ENCODE results near the gene UXT.

Gene UXT

GRCh38 chrX:47649781-47650163 lies 9.2 kb downstream of the UXT start:
- DNase-seq (ENCODE audit: low read depth in 2 of 2, low spot score in 1 of 2), result no peak

GRCh38 chrX:47649271-47649670 lies 9.7 kb downstream of the UXT start:
- DNase-seq (ENCODE audit: low read depth in 2 of 2, low spot score in 1 of 2), result no peak

DNA sequence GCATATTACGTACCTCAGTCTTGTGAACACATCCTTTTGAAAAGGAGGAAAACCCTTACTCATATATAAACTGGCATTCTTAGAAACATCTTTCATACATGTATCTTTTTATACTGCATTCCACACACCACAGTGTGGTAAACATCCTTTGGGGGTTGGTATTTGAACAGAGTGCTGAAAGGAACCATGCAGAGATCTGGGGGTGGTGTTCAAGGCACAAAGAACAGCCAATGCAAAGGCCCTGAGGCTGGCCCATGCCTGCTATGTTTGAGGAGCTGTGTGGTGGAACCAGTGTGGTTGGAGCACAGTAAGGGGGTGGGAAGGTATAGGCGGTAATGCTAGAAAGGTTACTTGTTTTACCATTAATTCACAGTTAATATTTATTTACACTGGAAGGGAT lies 10.6 kb downstream of the UXT start:
- DNase-seq (ENCODE audit: low read depth in 2 of 2, low spot score in 1 of 2), result no peak

DNA sequence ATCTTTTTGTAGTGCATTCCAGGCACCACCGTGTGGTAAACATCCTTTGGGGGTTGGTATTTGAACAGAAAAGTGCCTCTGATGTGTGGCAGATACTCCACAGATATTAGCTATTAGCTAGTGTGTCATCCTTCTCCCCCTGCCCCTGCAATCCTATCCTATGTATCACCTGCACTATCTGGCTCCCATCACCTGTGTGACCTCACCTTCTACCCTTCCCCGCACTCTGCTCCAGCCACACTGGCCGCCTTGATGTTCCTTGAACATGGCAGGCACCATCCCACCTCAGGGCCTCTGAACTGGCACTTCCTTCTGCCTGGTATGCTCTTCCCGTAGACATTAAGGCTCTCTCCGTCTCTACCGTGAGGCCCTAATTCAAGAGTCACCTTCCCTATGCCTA lies 12.3 kb downstream of the UXT start:
- no peak for DNase-seq (ENCODE audit: low read depth in 2 of 2, low spot score in 1 of 2)

GRCh38 chrX:47645530-47645929 lies 13.4 kb downstream of the UXT start:
- DNase-seq (ENCODE audit: low read depth in 2 of 2, low spot score in 1 of 2), result no peak

DNA sequence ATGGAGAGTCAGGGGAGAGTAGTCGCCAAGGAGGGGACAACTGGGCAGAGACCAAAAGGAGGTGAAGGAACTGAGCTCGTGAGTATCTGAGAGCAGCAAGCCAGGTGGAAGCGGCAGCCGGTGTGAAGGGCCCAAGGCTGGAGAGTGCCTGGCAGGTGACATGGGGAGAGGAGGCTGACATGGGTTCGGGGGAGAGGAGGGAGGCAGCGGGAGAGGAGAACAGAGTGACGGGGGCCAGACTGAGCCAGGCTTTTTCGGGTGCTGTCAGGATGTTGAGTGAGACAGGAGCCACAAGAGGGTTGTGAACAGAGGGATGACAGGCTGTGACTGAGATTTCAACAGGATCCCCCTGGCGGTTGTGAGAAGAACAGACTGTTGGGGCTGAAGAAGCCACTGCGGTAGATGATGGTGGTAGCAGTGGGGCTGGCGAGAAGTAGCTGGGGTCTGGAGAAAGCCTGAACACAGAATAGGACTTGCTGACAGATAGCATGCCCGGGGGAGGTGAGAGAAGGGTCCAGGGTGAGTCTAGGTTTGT lies 14.4 kb downstream of the UXT start:
- no peak for DNase-seq (ENCODE audit: low read depth in 2 of 2, low spot score in 1 of 2)

DNA sequence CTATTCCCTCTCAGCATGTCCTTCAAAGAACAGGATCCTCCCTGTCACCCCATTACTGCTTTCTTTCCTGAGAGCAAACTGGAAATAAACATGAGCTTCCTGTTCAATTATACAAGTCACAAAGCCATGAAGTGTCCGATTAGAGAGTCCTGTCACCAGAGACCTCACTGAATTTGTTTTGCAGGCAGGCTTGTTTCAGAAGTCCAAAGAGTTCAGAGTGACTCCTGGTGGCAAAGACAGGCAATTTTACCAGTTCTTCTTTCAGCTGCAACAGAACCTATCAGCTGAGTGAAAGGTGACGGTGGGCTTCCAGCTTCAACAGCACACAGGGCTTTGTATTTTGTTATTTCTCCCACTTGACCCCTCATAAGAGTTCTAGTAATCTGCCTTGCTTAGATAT lies 15.1 kb downstream of the UXT start:
- DNase-seq (ENCODE audit: low read depth in 2 of 2, low spot score in 1 of 2), result no peak

DNA sequence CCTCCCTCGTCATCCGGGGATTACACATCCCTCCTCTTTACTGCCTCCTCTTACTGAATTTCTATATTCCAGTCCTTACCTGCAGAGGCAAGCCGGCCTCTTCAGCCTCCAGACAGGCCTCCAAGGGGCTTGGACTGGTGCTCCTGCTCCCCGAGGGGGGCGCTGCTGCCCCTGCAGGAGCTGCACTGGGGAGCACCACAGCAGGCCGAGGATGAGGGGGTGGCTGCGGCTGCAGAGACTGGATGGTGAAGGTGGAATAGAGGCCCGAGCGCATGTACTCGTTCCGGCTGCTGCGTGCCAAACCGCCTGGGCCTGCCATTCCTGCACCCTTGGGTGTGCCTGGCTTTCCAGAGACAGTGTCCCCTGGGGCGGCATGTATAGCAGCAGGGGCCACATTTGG lies 20.2 kb downstream of the UXT start:
- DNase-seq (ENCODE audit: low read depth in 2 of 2, low spot score in 1 of 2), result no peak

- no peak for DNase-seq (ENCODE audit: low read depth in 2 of 2, low spot score in 1 of 2)
These were observed 21.3 kb downstream of the UXT start for GRCh38 chrX:47637546-47638195.

DNA sequence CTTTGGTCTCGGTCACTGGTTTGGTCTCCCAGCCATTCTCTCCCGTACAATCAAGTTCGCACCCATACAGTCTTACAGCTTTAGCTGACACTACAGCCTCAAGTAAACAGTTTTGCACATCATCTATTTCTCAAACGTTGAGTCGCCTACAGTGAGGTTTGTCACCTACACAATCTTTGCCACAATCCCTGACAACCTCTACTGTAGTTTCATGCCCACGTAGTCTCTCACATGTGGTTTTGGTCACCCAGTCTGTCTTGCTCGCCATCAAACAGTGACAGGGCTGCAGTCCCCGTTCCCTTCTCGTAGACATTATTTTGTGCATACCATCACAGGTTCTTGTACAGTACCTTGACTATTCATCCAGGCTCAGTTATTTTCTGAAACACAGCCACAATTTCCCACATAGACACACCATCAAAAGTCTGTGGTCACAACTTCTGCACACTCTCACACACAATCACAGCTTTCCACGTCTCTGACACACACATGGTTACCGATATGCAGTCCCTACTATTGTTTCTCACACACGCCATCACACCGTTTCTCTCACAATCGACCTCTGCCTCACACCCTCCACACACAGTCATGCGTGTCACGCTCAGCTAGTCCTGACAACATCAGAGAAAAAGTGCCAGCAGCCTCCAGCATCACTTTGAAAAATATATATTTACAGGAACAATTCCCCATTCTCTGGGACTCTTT lies 24.0 kb downstream of the UXT start:
- no peak for DNase-seq (ENCODE audit: low read depth in 2 of 2, low spot score in 1 of 2)

- DNase-seq (ENCODE audit: low read depth in 2 of 2, low spot score in 1 of 2), result no peak
These were observed 25.0 kb downstream of the UXT start for GRCh38 chrX:47633689-47634590.

DNA sequence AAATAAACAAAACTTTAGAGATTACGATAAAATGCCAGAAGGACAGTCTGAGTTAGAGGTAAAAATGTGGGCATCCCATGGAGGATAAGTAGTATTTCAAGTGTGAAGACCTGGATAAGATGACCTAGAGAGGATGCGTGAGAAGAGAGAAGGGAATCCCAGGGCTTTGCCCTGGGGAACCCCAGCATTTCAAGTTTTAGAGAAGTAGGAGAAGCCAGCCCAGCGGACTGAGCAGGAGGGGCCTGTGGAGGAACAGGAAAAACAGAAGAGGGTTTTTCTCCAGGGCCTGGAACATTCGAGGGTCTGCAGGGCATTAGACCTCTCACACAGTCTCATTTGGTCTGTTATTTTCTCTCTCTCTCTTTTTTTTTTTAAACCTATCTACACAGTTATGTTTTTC lies 26.3 kb downstream of the UXT start:
- no peak for DNase-seq (ENCODE audit: low read depth in 2 of 2, low spot score in 1 of 2)

DNA sequence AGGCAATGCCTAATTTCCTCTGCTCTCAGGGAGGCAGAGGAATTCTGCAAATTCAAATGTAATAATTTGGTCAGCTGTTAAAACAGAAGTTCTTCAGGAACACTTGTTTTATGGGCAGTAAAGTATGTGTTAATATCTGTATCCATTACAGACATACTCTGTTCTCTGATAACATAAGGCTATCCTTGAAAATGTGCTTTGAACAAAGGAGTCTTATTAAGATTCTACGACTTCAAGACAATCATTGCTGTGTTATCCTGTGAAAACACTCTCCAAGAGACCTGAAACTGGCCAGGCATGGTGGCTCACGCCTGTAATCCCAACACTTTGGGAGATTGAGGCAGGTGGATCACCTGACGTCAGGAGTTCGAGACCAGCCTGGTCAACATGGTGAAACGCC lies 27.3 kb downstream of the UXT start:
- no peak for DNase-seq (ENCODE audit: low read depth in 2 of 2, low spot score in 1 of 2)

GRCh38 chrX:47629419-47630200 lies 29.4 kb downstream of the UXT start, which contains the start of gene CFP:
Gene CFP (minus strand): TSS chrX:47629930. CDS start chrX:47629844, 86 bp downstream.
- DNase-seq (ENCODE audit: low read depth in 2 of 2, low spot score in 1 of 2), result no peak

GRCh38 chrX:47628982-47629381 lies 30.0 kb downstream of the UXT start:
- no peak for DNase-seq (ENCODE audit: low read depth in 2 of 2, low spot score in 1 of 2)

DNA sequence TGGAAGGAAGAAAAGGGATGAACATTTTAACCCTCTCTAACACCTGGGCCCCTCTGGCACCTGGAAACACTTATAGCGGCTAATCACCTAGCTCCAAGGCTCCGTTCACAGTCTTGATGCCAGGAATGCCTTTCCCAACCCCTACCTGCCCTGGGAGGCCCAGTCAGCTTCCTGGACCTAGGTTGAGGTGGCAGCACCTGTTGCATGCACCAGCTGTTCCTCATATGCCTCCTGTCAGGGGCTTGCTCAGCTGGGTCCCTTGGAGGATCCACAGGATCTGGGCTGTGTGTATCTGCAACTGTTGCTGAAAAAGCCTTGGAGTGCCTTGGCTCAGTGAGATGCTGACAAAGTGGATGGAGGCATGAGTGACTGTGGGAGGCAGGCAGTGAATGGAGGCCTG lies 33.6 kb downstream of the UXT start:
- DNase-seq (ENCODE audit: low read depth in 2 of 2, low spot score in 1 of 2), result no peak

DNA sequence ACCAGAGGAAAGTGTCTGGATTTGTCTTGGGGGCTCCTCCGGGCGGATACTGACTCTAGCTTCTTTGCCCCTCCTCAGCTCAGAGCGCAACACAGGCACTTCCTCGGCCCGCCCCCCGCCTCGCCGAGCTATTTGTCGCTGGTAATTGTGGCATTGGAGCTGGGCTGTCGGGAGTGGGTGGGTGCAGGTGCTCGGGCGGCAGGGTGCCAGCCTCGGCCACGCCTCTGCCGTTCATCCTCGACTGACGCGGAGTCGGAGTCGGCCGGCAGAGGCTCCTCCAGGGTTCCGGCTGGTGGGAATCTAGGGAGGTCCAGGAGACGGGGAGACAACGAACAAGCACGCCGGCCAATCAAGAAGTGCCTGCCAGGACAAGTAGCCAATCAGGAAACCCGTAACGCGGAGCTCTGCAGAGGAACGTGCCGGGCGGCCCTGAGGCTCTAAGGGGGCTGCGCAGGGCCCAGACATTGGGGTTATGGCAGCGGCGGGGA lies 35.4 kb downstream of the UXT start:
- DNase-seq (ENCODE audit: low read depth in 2 of 2, low spot score in 1 of 2), result no peak

- DNase-seq (ENCODE audit: low read depth in 2 of 2, low spot score in 1 of 2), result no peak
These were observed 37.1 kb downstream of the UXT start for GRCh38 chrX:47621851-47622250.

DNA sequence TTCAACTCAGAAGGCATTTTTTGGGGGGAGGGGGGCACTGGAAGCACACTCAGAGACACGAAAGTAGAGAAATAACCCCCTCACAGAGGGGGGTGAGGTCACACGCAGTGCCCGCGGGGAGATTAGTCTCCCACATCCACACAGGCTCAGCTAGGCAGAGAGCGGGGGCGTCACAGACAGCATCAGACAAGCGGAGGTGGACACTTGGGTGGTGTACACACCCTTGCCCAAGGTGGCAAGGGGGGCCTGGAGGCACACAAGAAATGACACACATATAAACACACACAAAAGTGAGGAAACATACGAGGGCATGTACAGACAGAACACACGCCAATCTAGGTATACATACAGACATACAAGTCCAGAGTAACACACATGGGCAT lies 38.7 kb downstream of the UXT start:
- DNase-seq (ENCODE audit: low read depth in 2 of 2, low spot score in 1 of 2), result no peak

GRCh38 chrX:47619486-47620302 lies 39.3 kb downstream of the UXT start, which contains the start of gene SYN1:
Gene SYN1 (minus strand): TSS chrX:47619857. CDS start chrX:47619728, 129 bp downstream.
- peak; percentile 44 to 61 for DNase-seq (ENCODE audit: low read depth in 2 of 2, low spot score in 1 of 2)

All from stimulated activated CD8-positive, alpha-beta memory T cell treated with anti-CD3 and anti-CD28 coated beads, Interleukin-4, amount 100 ng/mL, for 4 hours (primary cell).